ENCODE measurements around the gene MYO19.

GRCh38 chr17:36533935-36534839 is 481 bp downstream of the MYO19 start:
- peak; percentile 8 to 38 for TF ChIP-seq POLR2A (IDR thresholded peaks at IDR 0.05)
- TF ChIP-seq CTCF (IDR thresholded peaks at IDR 0.05) = peak; percentile 24 to 58 (median 50)

Data from Peyer's patch (tissue), 4 donors.